SIG-M5 treated with dmso at 0.1 percent for 504 hours (cell line): ENCODE measurements around the gene TMEM260.
"Not testable (repeated sequence)": the region's sequence is repeated elsewhere in the genome, so short reads cannot be mapped to it uniquely, and the experiment has no call there.

Experiments used
- DNase-seq: peaks from one replicate; lab custom pipeline; 2025; ENCODE audit not compliant: unreplicated experiment; lab: John Stamatoyannopoulos, UW

The TMEM260 gene

DNA sequence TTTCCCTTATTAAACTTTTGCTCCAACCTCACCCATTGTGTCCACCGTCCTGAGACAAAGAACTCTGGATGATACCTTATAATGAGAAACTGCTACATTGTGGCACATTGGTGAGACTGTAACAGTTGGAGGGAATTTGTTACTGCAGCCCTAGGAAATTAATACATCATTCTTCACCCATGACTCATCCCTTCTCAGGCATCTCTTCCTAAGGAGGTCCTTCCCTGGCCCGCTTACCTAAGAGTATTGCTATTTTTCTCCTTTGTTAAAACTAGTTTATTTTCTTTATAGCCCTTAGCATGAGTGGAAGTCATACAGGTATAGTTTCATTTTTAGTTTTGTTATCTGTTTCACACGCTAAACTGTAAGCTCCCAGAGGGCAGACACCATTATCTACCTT lies 87.1 kb downstream of the TMEM260 start:
- DNase-seq: no peak

DNA sequence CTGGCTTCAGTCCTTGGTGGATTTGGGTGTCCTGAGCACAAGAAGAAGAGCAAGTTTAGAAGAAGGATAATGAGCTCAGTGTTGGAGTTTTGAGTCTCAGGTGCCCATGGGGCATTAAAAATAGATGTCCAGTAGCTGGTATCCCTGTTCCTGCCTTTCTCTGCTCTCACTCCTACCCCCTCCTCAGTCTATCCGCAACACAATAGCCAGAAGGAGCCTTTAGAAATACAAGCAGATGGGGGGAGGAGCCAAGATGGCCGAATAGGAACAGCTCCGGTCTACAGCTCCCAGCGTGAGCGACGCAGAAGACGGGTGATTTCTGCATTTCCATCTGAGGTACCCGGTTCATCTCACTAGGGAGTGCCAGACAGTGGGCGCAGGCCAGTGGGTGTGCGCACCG lies 87.7 kb downstream of the TMEM260 start:
- DNase-seq: not testable (repeated sequence)

DNA sequence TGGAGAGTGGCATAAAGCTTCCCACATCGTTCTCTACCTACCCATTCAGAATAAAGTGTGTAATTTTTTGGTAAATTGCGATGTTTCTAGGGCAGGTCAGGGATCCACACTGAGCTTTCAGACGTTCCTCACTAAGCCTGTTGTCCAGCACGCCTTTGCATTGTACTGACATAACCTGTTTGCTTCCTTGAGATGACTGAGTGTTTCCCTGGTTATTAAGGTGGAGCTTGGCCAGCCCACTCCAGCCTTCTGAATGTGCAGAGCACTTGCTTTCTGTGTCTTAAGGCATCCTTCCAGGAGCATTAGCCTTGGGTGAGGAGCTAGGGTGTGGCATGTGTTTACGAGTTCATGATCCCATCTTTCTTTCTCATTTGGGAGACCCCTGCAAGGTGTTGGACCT lies 96.4 kb downstream of the TMEM260 start:
- DNase-seq: peak; percentile 64

DNA sequence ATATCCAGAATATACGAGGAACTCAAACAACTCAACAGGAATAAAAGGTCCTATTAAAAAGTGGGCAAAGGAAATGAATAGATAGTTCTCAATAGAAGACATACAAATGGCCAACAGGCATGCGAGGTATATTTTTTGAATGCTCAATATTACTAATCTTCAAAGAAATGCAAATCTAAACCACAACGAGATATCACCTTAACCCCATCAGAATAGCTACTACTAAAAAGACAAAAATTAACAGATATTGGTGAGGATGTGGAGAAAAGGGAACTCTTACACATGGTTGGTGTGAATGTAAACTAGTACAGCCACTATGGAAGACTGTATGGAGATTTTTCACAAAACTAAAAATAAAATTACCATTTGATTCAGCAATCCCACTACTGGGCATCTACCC lies 99.2 kb downstream of the TMEM260 start:
- no peak for DNase-seq

DNA sequence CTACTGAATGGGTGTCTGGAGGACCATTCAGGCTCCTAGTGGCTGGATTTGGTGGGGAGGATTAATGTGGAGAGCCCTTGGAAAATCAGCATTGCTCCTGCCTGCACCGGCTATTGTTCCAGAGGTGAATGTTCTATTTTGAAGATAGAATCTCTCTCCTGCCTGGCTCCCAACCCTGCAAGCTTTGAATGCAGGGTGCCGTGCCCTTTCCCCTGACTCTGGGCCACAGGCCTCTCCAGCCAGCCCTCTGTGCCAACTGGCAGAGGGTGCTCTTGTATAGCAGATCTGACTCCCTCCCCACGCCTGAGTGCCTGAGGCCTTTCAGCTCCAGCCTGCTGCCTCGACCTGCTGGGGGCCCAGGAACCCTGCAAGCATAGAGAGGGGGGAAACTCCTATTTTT lies 106.8 kb downstream of the TMEM260 start:
- no peak for DNase-seq

DNA sequence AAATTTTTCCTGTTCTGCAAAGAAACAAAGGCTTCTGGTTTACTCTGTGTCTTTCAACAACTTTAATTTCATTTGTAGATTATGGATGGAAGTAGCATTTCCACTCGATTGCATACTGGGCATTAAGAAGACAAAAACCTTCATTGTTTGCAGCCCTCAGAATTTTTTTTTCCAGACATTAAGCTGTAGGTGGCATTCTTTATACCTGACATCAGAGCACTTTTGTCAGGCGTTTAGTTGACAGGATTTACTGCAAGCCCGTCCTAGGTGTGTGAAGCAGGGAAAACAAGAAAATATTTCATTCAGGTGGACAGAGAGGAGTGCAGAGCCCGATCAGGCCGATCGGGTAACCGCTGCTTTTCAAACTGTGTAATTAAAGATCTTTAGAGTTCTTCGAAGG lies 107.5 kb downstream of the TMEM260 start:
- no peak for DNase-seq

DNA sequence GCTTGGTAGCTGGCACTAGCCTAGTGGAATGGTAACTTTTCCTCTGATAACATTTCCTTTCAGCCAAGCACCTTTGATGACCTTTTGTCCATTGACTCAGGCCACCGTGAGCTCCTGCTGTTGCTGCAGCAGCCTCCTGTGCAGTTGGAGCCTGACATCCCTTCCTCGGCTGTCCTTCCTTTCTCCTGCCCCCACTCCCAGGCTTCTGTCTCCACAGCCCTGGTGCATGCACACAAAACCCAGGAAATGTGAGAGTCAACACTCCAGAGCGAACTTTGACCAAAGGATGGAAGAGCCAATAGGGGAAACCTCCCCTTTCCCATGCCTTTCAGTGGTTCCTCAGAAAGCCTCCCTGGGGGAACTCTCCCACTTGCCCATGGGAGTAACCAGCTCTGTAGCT lies 115.0 kb downstream of the TMEM260 start:
- DNase-seq: no peak

DNA sequence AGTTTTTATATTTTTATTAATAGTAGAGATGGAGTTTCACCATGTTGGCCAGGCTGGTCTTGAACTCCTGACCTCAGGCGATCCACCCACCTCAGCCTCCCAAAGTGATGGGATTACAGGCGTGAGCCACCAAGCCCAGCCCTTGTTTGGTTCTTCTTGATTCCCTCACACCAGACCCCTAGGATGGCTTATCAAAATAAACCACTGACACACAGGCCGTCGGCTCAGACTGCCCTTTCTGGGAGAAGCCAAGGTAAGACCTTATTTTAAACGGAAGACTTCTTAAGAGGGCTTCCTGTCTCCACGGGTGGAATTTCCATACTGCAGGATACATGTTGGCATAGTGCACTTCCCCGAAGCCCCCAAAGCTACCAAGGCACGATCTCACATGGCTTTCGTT lies 115.6 kb downstream of the TMEM260 start:
- not testable (repeated sequence) for DNase-seq
